ENCODE measurements around the gene SNX33. TPM values are rescaled to one million over a fixed set of nuclear protein-coding genes. Genes with fewer than 3 reads are reported as not detected.
"Not testable (repeated sequence)": the region's sequence is repeated elsewhere in the genome, so short reads cannot be mapped to it uniquely, and the experiment has no call there.

The SNX33 gene
- total and polyA plus RNA-seq, 2 experiments from 2014 or later = 6.2 to 21.2 TPM

- no peak for TF ChIP-seq ZNF462 (CRISPR knock-in tag; IDR thresholded peaks at IDR 0.05)
These were observed 40.5 kb downstream of the SNX33 start (continued) for GRCh38 chr15:75688278-75688557.

DNA sequence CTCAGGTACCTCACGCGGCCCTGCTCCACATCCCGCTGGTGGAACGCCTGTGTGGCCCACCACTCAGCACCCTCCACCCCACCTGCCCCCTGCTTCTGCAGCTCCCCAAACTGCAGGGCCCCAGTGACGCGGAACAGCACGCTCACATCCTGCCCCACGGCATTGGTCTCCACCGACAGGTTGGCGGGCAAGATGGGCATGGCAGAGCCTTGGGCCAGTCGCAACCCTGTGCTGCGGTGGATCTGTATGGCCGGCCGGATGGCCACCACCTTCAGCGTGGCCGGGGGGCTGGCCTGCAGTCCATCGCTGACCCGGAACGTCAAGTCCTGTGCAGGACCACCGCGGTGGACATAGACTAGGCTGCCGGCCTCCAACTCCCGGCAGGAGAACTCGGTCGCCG is 41.1 kb downstream of the SNX33 start:
- H3K4me2 ChIP-seq = no peak overlapping the region
- no peaks in the 10 kb centered on the region for H3K9me3 Mint-ChIP-seq
- H3K27me3 Mint-ChIP-seq (ENCODE audit: insufficient read depth, low read depth, poor library complexity) = peaks cover 11% of the 10 kb centered on the region
- no peak overlapping the region for H3K4me3 ChIP-seq
- TF ChIP-seq, protein P1, sequence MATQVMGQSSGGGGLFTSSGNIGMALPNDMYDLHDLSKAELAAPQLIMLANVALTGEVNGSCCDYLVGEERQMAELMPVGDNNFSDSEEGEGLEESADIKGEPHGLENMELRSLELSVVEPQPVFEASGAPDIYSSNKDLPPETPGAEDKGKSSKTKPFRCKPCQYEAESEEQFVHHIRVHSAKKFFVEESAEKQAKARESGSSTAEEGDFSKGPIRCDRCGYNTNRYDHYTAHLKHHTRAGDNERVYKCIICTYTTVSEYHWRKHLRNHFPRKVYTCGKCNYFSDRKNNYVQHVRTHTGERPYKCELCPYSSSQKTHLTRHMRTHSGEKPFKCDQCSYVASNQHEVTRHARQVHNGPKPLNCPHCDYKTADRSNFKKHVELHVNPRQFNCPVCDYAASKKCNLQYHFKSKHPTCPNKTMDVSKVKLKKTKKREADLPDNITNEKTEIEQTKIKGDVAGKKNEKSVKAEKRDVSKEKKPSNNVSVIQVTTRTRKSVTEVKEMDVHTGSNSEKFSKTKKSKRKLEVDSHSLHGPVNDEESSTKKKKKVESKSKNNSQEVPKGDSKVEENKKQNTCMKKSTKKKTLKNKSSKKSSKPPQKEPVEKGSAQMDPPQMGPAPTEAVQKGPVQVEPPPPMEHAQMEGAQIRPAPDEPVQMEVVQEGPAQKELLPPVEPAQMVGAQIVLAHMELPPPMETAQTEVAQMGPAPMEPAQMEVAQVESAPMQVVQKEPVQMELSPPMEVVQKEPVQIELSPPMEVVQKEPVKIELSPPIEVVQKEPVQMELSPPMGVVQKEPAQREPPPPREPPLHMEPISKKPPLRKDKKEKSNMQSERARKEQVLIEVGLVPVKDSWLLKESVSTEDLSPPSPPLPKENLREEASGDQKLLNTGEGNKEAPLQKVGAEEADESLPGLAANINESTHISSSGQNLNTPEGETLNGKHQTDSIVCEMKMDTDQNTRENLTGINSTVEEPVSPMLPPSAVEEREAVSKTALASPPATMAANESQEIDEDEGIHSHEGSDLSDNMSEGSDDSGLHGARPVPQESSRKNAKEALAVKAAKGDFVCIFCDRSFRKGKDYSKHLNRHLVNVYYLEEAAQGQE (IDR thresholded peaks at IDR 0.05; ENCODE audit: unreplicated experiment) = no peak
- H3K9me2 ChIP-seq (ENCODE audit: insufficient read depth) = no peaks in the 10 kb centered on the region
- H3K27ac ChIP-seq (ENCODE audit: low read depth) = no peak overlapping the region
- no peak overlapping the region for H3K27ac Mint-ChIP-seq
- no peaks in the 10 kb centered on the region for H3K27me3 ChIP-seq (ENCODE audit: insufficient read depth)
- DNase-seq (ENCODE audit: low spot score) (no peak), ATAC-seq (no peak)
- H3K4me1 ChIP-seq (ENCODE audit: insufficient read depth) = peaks cover 4% of the 10 kb centered on the region; the same call in 1 of the 2 replicates
- no peak overlapping the region for H3K4me3 Mint-ChIP-seq
- no peaks in the 10 kb centered on the region for H3K79me2 ChIP-seq (replicated peaks; ENCODE audit: insufficient read depth)
- no peak overlapping the region for H2AFZ ChIP-seq
- no peaks in the 10 kb centered on the region for H4K20me1 ChIP-seq (replicated peaks; ENCODE audit: insufficient read depth)
- no peaks in the 10 kb centered on the region for H3K36me3 ChIP-seq (ENCODE audit: insufficient read depth)
- no peaks in the 10 kb centered on the region for H3F3A ChIP-seq (replicated peaks; ENCODE audit: low read depth)
- peaks cover 12% of the 10 kb centered on the region; the same call in 2 of the 3 replicates for H3K4me1 Mint-ChIP-seq
- peaks cover 3% of the 10 kb centered on the region; the same call in 1 of the 3 replicates for H3K36me3 Mint-ChIP-seq (ENCODE audit: low read depth)

GRCh38 chr15:75689429-75689828 is 41.7 kb downstream of the SNX33 start:
- H3K4me2 ChIP-seq; DNase-seq (ENCODE audit: low spot score); H3K4me3 Mint-ChIP-seq; H3K4me3 ChIP-seq; H3K79me2 ChIP-seq (replicated peaks; ENCODE audit: insufficient read depth); H3K27me3 Mint-ChIP-seq (ENCODE audit: insufficient read depth, low read depth, poor library complexity); H3K36me3 Mint-ChIP-seq (ENCODE audit: low read depth); H2AFZ ChIP-seq; H3K27me3 ChIP-seq (ENCODE audit: insufficient read depth); H3K4me1 ChIP-seq (ENCODE audit: insufficient read depth); H3K27ac ChIP-seq (ENCODE audit: low read depth); H3K36me3 ChIP-seq (ENCODE audit: insufficient read depth); H3F3A ChIP-seq (replicated peaks; ENCODE audit: low read depth); H3K9me3 Mint-ChIP-seq; ATAC-seq; H3K9me2 ChIP-seq (ENCODE audit: insufficient read depth); H3K27ac Mint-ChIP-seq; H4K20me1 ChIP-seq (replicated peaks; ENCODE audit: insufficient read depth): not testable (repeated sequence)
- peaks cover 14% of the 10 kb centered on the region for H3K4me1 Mint-ChIP-seq

GRCh38 chr15:75692311-75692710 is 44.6 kb downstream of the SNX33 start:
- H3K4me3 Mint-ChIP-seq; ATAC-seq; H3K9me3 Mint-ChIP-seq; H3K4me3 ChIP-seq; H3K9me2 ChIP-seq (ENCODE audit: insufficient read depth); H3K79me2 ChIP-seq (replicated peaks; ENCODE audit: insufficient read depth); H2AFZ ChIP-seq; H3K27me3 ChIP-seq (ENCODE audit: insufficient read depth); H3F3A ChIP-seq (replicated peaks; ENCODE audit: low read depth); DNase-seq (ENCODE audit: low spot score); H3K4me2 ChIP-seq; H4K20me1 ChIP-seq (replicated peaks; ENCODE audit: insufficient read depth); H3K27ac Mint-ChIP-seq; H3K36me3 Mint-ChIP-seq (ENCODE audit: low read depth); H3K27ac ChIP-seq (ENCODE audit: low read depth); H3K36me3 ChIP-seq (ENCODE audit: insufficient read depth): not testable (repeated sequence)
- peaks cover 12% of the 10 kb centered on the region for H3K27me3 Mint-ChIP-seq (ENCODE audit: insufficient read depth, low read depth, poor library complexity)
- peaks cover 22% of the 10 kb centered on the region for H3K4me1 Mint-ChIP-seq
- H3K4me1 ChIP-seq (ENCODE audit: insufficient read depth) = peaks cover 10% of the 10 kb centered on the region
